ENCODE measurements around the gene GPR26. TPM values are rescaled to one million over a fixed set of nuclear protein-coding genes. Genes with fewer than 3 reads are reported as not detected.

Gene GPR26
- total RNA-seq, 1 donor from 2014 or later: not detected

GRCh38 chr10:123663522-123663921 lies 2.6 kb upstream of the GPR26 start:
- H3K4me3 Mint-ChIP-seq: no peak overlapping the region
- no peaks in the 10 kb centered on the region for H3K4me1 Mint-ChIP-seq (ENCODE audit: low read depth)
- peaks cover 2% of the 10 kb centered on the region for H3K27me3 Mint-ChIP-seq (ENCODE audit: insufficient read depth)
- H3K36me3 Mint-ChIP-seq (ENCODE audit: low read depth): no peaks in the 10 kb centered on the region
- intact Hi-C loops (cut with micrococcal nuclease): no loop called here
- H3K9me3 Mint-ChIP-seq: no peaks in the 10 kb centered on the region
- DNase-seq (ENCODE audit: low spot score): no peak
- no peak overlapping the region for H3K27ac Mint-ChIP-seq

GRCh38 chr10:123665491-123666286 lies 466 bp upstream of the GPR26 start:
- H3K27ac Mint-ChIP-seq: no peak overlapping the region
- intact Hi-C loops (cut with micrococcal nuclease): no loop called here
- H3K4me1 Mint-ChIP-seq (ENCODE audit: low read depth): no peaks in the 10 kb centered on the region
- H3K4me3 Mint-ChIP-seq: no peak overlapping the region
- peaks cover 2% of the 10 kb centered on the region for H3K27me3 Mint-ChIP-seq (ENCODE audit: insufficient read depth)
- no peaks in the 10 kb centered on the region for H3K36me3 Mint-ChIP-seq (ENCODE audit: low read depth)
- H3K9me3 Mint-ChIP-seq: no peaks in the 10 kb centered on the region
- no peak for DNase-seq (ENCODE audit: low spot score)

GRCh38 chr10:123669886-123670285 lies 3.7 kb downstream of the GPR26 start:
- H3K4me3 Mint-ChIP-seq: no peak overlapping the region
- DNase-seq (ENCODE audit: low spot score): no peak
- no peaks in the 10 kb centered on the region for H3K9me3 Mint-ChIP-seq
- intact Hi-C loops (cut with micrococcal nuclease): no loop called here
- H3K27ac Mint-ChIP-seq: no peak overlapping the region
- no peaks in the 10 kb centered on the region for H3K4me1 Mint-ChIP-seq (ENCODE audit: low read depth)
- H3K36me3 Mint-ChIP-seq (ENCODE audit: low read depth): no peaks in the 10 kb centered on the region
- H3K27me3 Mint-ChIP-seq (ENCODE audit: insufficient read depth): peaks cover 5% of the 10 kb centered on the region

GRCh38 chr10:123673198-123673597 lies 7.0 kb downstream of the GPR26 start:
- DNase-seq (ENCODE audit: low spot score): no peak
- Mint-ChIP-seq H3K4me3 (no peak overlapping the region), H3K9me3 (no peaks in the 10 kb centered on the region), H3K27ac (no peak overlapping the region), H3K27me3 (ENCODE audit: insufficient read depth) (peaks cover 3% of the 10 kb centered on the region), H3K4me1 (ENCODE audit: low read depth) (no peaks in the 10 kb centered on the region), H3K36me3 (ENCODE audit: low read depth) (no peaks in the 10 kb centered on the region)
- intact Hi-C loops (cut with micrococcal nuclease): no loop called here

- Mint-ChIP-seq H3K4me1 (ENCODE audit: low read depth) (no peaks in the 10 kb centered on the region), H3K4me3 (no peak overlapping the region), H3K36me3 (ENCODE audit: low read depth) (no peaks in the 10 kb centered on the region), H3K27me3 (ENCODE audit: insufficient read depth) (peaks cover 3% of the 10 kb centered on the region), H3K9me3 (no peaks in the 10 kb centered on the region), H3K27ac (no peak overlapping the region)
- intact Hi-C loops (cut with micrococcal nuclease): no loop called here
- DNase-seq (ENCODE audit: low spot score): no peak
Measured at GRCh38 chr10:123674741-123675140, 8.6 kb downstream of the GPR26 start.

GRCh38 chr10:123675811-123676210 lies 9.7 kb downstream of the GPR26 start:
- no peaks in the 10 kb centered on the region for H3K36me3 Mint-ChIP-seq (ENCODE audit: low read depth)
- no peak overlapping the region for H3K4me3 Mint-ChIP-seq
- no peaks in the 10 kb centered on the region for H3K9me3 Mint-ChIP-seq
- no peaks in the 10 kb centered on the region for H3K4me1 Mint-ChIP-seq (ENCODE audit: low read depth)
- intact Hi-C loops (cut with micrococcal nuclease): no loop called here
- peaks cover 3% of the 10 kb centered on the region for H3K27me3 Mint-ChIP-seq (ENCODE audit: insufficient read depth)
- no peak overlapping the region for H3K27ac Mint-ChIP-seq
- DNase-seq (ENCODE audit: low spot score): no peak

GRCh38 chr10:123677556-123677955 lies 11.4 kb downstream of the GPR26 start:
- H3K9me3 Mint-ChIP-seq: no peaks in the 10 kb centered on the region
- intact Hi-C loops (cut with micrococcal nuclease): no loop called here
- no peaks in the 10 kb centered on the region for H3K4me1 Mint-ChIP-seq (ENCODE audit: low read depth)
- H3K4me3 Mint-ChIP-seq: no peak overlapping the region
- no peak overlapping the region for H3K27ac Mint-ChIP-seq
- no peak for DNase-seq (ENCODE audit: low spot score)
- no peaks in the 10 kb centered on the region for H3K27me3 Mint-ChIP-seq (ENCODE audit: insufficient read depth)
- no peaks in the 10 kb centered on the region for H3K36me3 Mint-ChIP-seq (ENCODE audit: low read depth)

GRCh38 chr10:123678376-123678775 lies 12.2 kb downstream of the GPR26 start:
- no peak overlapping the region for H3K4me3 Mint-ChIP-seq
- no peak for DNase-seq (ENCODE audit: low spot score)
- no peaks in the 10 kb centered on the region for H3K4me1 Mint-ChIP-seq (ENCODE audit: low read depth)
- H3K36me3 Mint-ChIP-seq (ENCODE audit: low read depth): no peaks in the 10 kb centered on the region
- intact Hi-C loops (cut with micrococcal nuclease): no loop called here
- H3K27me3 Mint-ChIP-seq (ENCODE audit: insufficient read depth): no peaks in the 10 kb centered on the region
- no peaks in the 10 kb centered on the region for H3K9me3 Mint-ChIP-seq
- H3K27ac Mint-ChIP-seq: no peak overlapping the region

- H3K36me3 Mint-ChIP-seq (ENCODE audit: low read depth): no peaks in the 10 kb centered on the region
- H3K9me3 Mint-ChIP-seq: no peaks in the 10 kb centered on the region
- intact Hi-C loops (cut with micrococcal nuclease): no loop called here
- H3K4me1 Mint-ChIP-seq (ENCODE audit: low read depth): no peaks in the 10 kb centered on the region
- no peak overlapping the region for H3K27ac Mint-ChIP-seq
- no peak for DNase-seq (ENCODE audit: low spot score)
- no peak overlapping the region for H3K4me3 Mint-ChIP-seq
- H3K27me3 Mint-ChIP-seq (ENCODE audit: insufficient read depth): no peaks in the 10 kb centered on the region
Measured at GRCh38 chr10:123681285-123681684, 15.1 kb downstream of the GPR26 start.

- intact Hi-C loops (cut with micrococcal nuclease): no loop called here
- Mint-ChIP-seq H3K4me3 (no peak overlapping the region), H3K27me3 (ENCODE audit: insufficient read depth) (no peaks in the 10 kb centered on the region), H3K36me3 (ENCODE audit: low read depth) (no peaks in the 10 kb centered on the region), H3K27ac (no peak overlapping the region), H3K4me1 (ENCODE audit: low read depth) (no peaks in the 10 kb centered on the region), H3K9me3 (no peaks in the 10 kb centered on the region)
- DNase-seq (ENCODE audit: low spot score): no peak
Measured at GRCh38 chr10:123682477-123682876, 16.3 kb downstream of the GPR26 start.

- DNase-seq (ENCODE audit: low spot score): no peak
- intact Hi-C loops (cut with micrococcal nuclease): no loop called here
- Mint-ChIP-seq H3K9me3 (no peaks in the 10 kb centered on the region), H3K36me3 (ENCODE audit: low read depth) (no peaks in the 10 kb centered on the region), H3K4me3 (no peak overlapping the region), H3K27me3 (ENCODE audit: insufficient read depth) (no peaks in the 10 kb centered on the region), H3K27ac (no peak overlapping the region), H3K4me1 (ENCODE audit: low read depth) (no peaks in the 10 kb centered on the region)
Measured at GRCh38 chr10:123683459-123683858, 17.3 kb downstream of the GPR26 start.

GRCh38 chr10:123683865-123684264 lies 17.7 kb downstream of the GPR26 start:
- Mint-ChIP-seq H3K4me1 (ENCODE audit: low read depth) (no peaks in the 10 kb centered on the region), H3K36me3 (ENCODE audit: low read depth) (no peaks in the 10 kb centered on the region), H3K9me3 (no peaks in the 10 kb centered on the region), H3K27ac (no peak overlapping the region), H3K4me3 (no peak overlapping the region), H3K27me3 (ENCODE audit: insufficient read depth) (no peaks in the 10 kb centered on the region)
- DNase-seq (ENCODE audit: low spot score): no peak
- intact Hi-C loops (cut with micrococcal nuclease): no loop called here

- H3K4me3 Mint-ChIP-seq: no peak overlapping the region
- intact Hi-C loops (cut with micrococcal nuclease): no loop called here
Measured at GRCh38 chr10:123685260-123685659, 19.1 kb downstream of the GPR26 start.

GRCh38 chr10:123687758-123688157 lies 21.6 kb downstream of the GPR26 start:
- no peaks in the 10 kb centered on the region for H3K9me3 Mint-ChIP-seq
- intact Hi-C loops (cut with micrococcal nuclease): no loop called here
- no peaks in the 10 kb centered on the region for H3K36me3 Mint-ChIP-seq (ENCODE audit: low read depth)
- H3K27me3 Mint-ChIP-seq (ENCODE audit: insufficient read depth): no peaks in the 10 kb centered on the region
- no peaks in the 10 kb centered on the region for H3K4me1 Mint-ChIP-seq (ENCODE audit: low read depth)
- DNase-seq (ENCODE audit: low spot score): no peak
- no peak overlapping the region for H3K4me3 Mint-ChIP-seq
- H3K27ac Mint-ChIP-seq: no peak overlapping the region

More at GRCh38 chr10:123685260-123685659, 19.1 kb downstream of the GPR26 start:
- H3K27ac Mint-ChIP-seq: no peak overlapping the region
- DNase-seq (ENCODE audit: low spot score): no peak
- H3K36me3 Mint-ChIP-seq (ENCODE audit: low read depth): no peaks in the 10 kb centered on the region
- H3K27me3 Mint-ChIP-seq (ENCODE audit: insufficient read depth): no peaks in the 10 kb centered on the region
- no peaks in the 10 kb centered on the region for H3K4me1 Mint-ChIP-seq (ENCODE audit: low read depth)
- H3K9me3 Mint-ChIP-seq: no peaks in the 10 kb centered on the region

Measured in activated T-helper 1 cell treated with anti-CD3 and anti-CD28 coated beads, Interleukin-12 subunit alpha, Interleukin-12 subunit beta, Interleukin-2, Interleukin-4 antibody, amounts not matched to agents 30 ng/mL and 10 ng/mL and 1 ng/mL, durations not matched to agents 14 hours and 24 hours and 36 hours (primary cell).